ENCODE measurements around the gene ARID1B. TPM values are rescaled to one million over a fixed set of nuclear protein-coding genes. Genes with fewer than 3 reads are reported as not detected.

Gene ARID1B
- total RNA-seq, 1 experiment from 2014 or later: 42.8 TPM

- intact Hi-C loops (cut with micrococcal nuclease; ENCODE audit: unreplicated experiment): no loop called here
- H3F3A ChIP-seq (ENCODE audit: insufficient read depth, low read depth): no peaks in the 10 kb centered on the region
- H4K20me1 ChIP-seq (ENCODE audit: insufficient read depth): peaks cover 16% of the 10 kb centered on the region
- no peaks in the 10 kb centered on the region for H3K9me2 ChIP-seq (ENCODE audit: insufficient read depth)
- POLR2A ChIA-PET (ENCODE audit: unreplicated experiment): no interaction called here
- H3K4me3 ChIP-seq: no peak overlapping the region
- H3K4me2 ChIP-seq: no peak overlapping the region
- H3K9me3 ChIP-seq (ENCODE audit: insufficient read depth, low read depth): no peaks in the 10 kb centered on the region
- DNase-seq: no peak
- no peak for TF ChIP-seq CTCF (conservative IDR thresholded peaks at IDR 0.05)
- TF ChIP-seq EZH2 (IDR thresholded peaks at IDR 0.05; ENCODE audit: low read depth): no peak
- H3K4me1 ChIP-seq (replicated peaks; ENCODE audit: insufficient read depth): no peaks in the 10 kb centered on the region
- CTCF ChIA-PET: no interaction called here
- peaks cover 62% of the 10 kb centered on the region for H3K79me2 ChIP-seq (ENCODE audit: low read depth)
- no peaks in the 10 kb centered on the region for H3K36me3 ChIP-seq (ENCODE audit: low read depth)
- no peak overlapping the region for H2AFZ ChIP-seq
- no TSS peak for BruUV-seq (replicated peaks)
- H3K27ac ChIP-seq: no peak overlapping the region
- H3K27me3 ChIP-seq (ENCODE audit: insufficient read depth, low read depth): no peaks in the 10 kb centered on the region
Observed at GRCh38 chr6:156852147-156852857, 75.1 kb downstream of the ARID1B start.

- no peaks in the 10 kb centered on the region for H3K36me3 ChIP-seq (ENCODE audit: low read depth)
- intact Hi-C loops (cut with micrococcal nuclease; ENCODE audit: unreplicated experiment): no loop called here
- TF ChIP-seq CTCF (conservative IDR thresholded peaks at IDR 0.05) (no peak), EZH2 (IDR thresholded peaks at IDR 0.05; ENCODE audit: low read depth) (no peak)
Observed at GRCh38 chr6:156852858-156853216, 75.7 kb downstream of the ARID1B start.

GRCh38 chr6:156853733-156854132 lies 76.6 kb downstream of the ARID1B start:
- no peaks in the 10 kb centered on the region for H3K4me1 ChIP-seq (replicated peaks; ENCODE audit: insufficient read depth)
- peaks cover 57% of the 10 kb centered on the region for H3K79me2 ChIP-seq (ENCODE audit: low read depth)
- H3K27ac ChIP-seq: no peak overlapping the region
- intact Hi-C loops (cut with micrococcal nuclease; ENCODE audit: unreplicated experiment): no loop called here
- ChIA-PET CTCF (no interaction called here), POLR2A (ENCODE audit: unreplicated experiment) (no interaction called here)
- TF ChIP-seq CTCF (conservative IDR thresholded peaks at IDR 0.05): no peak
- no peak for TF ChIP-seq EZH2 (IDR thresholded peaks at IDR 0.05; ENCODE audit: low read depth)
- no TSS peak for BruUV-seq (replicated peaks)
- no peaks in the 10 kb centered on the region for H3K27me3 ChIP-seq (ENCODE audit: insufficient read depth, low read depth)
- no peak overlapping the region for H3K4me3 ChIP-seq
- no peak overlapping the region for H2AFZ ChIP-seq
- H4K20me1 ChIP-seq (ENCODE audit: insufficient read depth): peaks cover 19% of the 10 kb centered on the region
- H3K4me2 ChIP-seq: no peak overlapping the region
- H3K36me3 ChIP-seq (ENCODE audit: low read depth): no peaks in the 10 kb centered on the region
- no peaks in the 10 kb centered on the region for H3K9me2 ChIP-seq (ENCODE audit: insufficient read depth)
- no peaks in the 10 kb centered on the region for H3F3A ChIP-seq (ENCODE audit: insufficient read depth, low read depth)
- no peak for DNase-seq
- no peaks in the 10 kb centered on the region for H3K9me3 ChIP-seq (ENCODE audit: insufficient read depth, low read depth)

More at GRCh38 chr6:156852858-156853216, 75.7 kb downstream of the ARID1B start:
- H2AFZ ChIP-seq: no peak overlapping the region
- POLR2A ChIA-PET (ENCODE audit: unreplicated experiment): no interaction called here
- H3F3A ChIP-seq (ENCODE audit: insufficient read depth, low read depth): no peaks in the 10 kb centered on the region
- H3K79me2 ChIP-seq (ENCODE audit: low read depth): peaks cover 60% of the 10 kb centered on the region
- no peak overlapping the region for H3K27ac ChIP-seq
- H3K9me2 ChIP-seq (ENCODE audit: insufficient read depth): no peaks in the 10 kb centered on the region
- no peak overlapping the region for H3K4me2 ChIP-seq
- H3K4me3 ChIP-seq: no peak overlapping the region
- no peaks in the 10 kb centered on the region for H3K4me1 ChIP-seq (replicated peaks; ENCODE audit: insufficient read depth)
- DNase-seq: no peak
- H3K9me3 ChIP-seq (ENCODE audit: insufficient read depth, low read depth): no peaks in the 10 kb centered on the region
- no TSS peak for BruUV-seq (replicated peaks)
- no peaks in the 10 kb centered on the region for H3K27me3 ChIP-seq (ENCODE audit: insufficient read depth, low read depth)
- CTCF ChIA-PET: no interaction called here
- H4K20me1 ChIP-seq (ENCODE audit: insufficient read depth): peaks cover 16% of the 10 kb centered on the region

Data from PC-9 (cell line).